H9 (cell line): ENCODE measurements around the gene SLC25A29. TPM values are rescaled to one million over a fixed set of nuclear protein-coding genes. Genes with fewer than 3 reads are reported as not detected.

Experiments used
- DNase-seq: peaks from one replicate; pipeline ENCODE4 v3.0.0-alpha.2; 2017
- H2AFZ ChIP-seq: one replicate; pipeline ENCODE4 v1.6.1; 2013; ENCODE audit warnings: mild to moderate bottlenecking, low read length, control low read depth, moderate library complexity
- H2AK5ac ChIP-seq: 2 replicates; pipeline ENCODE4 v1.6.1; 2013; ENCODE audit warnings: low read length, control low read depth, mixed read lengths; ENCODE audit not compliant: insufficient read length
- H2BK120ac ChIP-seq: one replicate; pipeline ENCODE4 v1.6.1; 2013; ENCODE audit warnings: low read depth, mild to moderate bottlenecking, low read length, control low read depth, inconsistent platforms; ENCODE audit not compliant: poor library complexity, severe bottlenecking
- H2BK12ac ChIP-seq: 2 replicates; pipeline ENCODE4 v1.6.1; 2013; ENCODE audit warnings: low read length, control low read depth, mixed read lengths, low read depth; ENCODE audit not compliant: insufficient read length
- H2BK15ac ChIP-seq: 2 replicates; pipeline ENCODE4 v1.6.1; 2013; ENCODE audit warnings: low read depth, low read length, control low read depth
- H2BK20ac ChIP-seq: one replicate; pipeline ENCODE4 v1.6.1; 2013; ENCODE audit warnings: low read depth, mild to moderate bottlenecking, low read length, control low read depth, inconsistent platforms; ENCODE audit not compliant: poor library complexity, severe bottlenecking
- H2BK5ac ChIP-seq: 2 replicates; pipeline ENCODE4 v1.6.1; 2013; ENCODE audit warnings: low read length, control low read depth, mixed read lengths; ENCODE audit not compliant: insufficient read length
- H3K14ac ChIP-seq: 2 replicates; pipeline ENCODE4 v1.6.1; 2013; ENCODE audit warnings: low read length, control low read depth; ENCODE audit not compliant: insufficient read depth
- H3K18ac ChIP-seq: 2 replicates; pipeline ENCODE4 v1.6.1; 2013; ENCODE audit warnings: low read depth, mild to moderate bottlenecking, mixed read lengths, low read length, control low read depth; ENCODE audit not compliant: insufficient read length
- H3K23ac ChIP-seq: 2 replicates; pipeline ENCODE4 v1.6.1; 2013; ENCODE audit warnings: low read length, control low read depth, mixed read lengths, low read depth; ENCODE audit not compliant: insufficient read length
- H3K23me2 ChIP-seq: 2 replicates; pipeline ENCODE4 v1.6.1; 2013; ENCODE audit warnings: low read depth, mild to moderate bottlenecking, mixed read lengths, low read length, control low read depth; ENCODE audit not compliant: insufficient read length, poor library complexity, severe bottlenecking
- H3K27ac ChIP-seq: 2 replicates; pipeline ENCODE4 v1.5.1; 2013; ENCODE audit warnings: low read length, control low read depth, mixed read lengths, low read depth; ENCODE audit not compliant: insufficient read length
- H3K27me3 ChIP-seq: 2 replicates; pipeline ENCODE4 v1.6.1; 2013; ENCODE audit warnings: low read length, control low read depth, inconsistent platforms; ENCODE audit not compliant: insufficient read depth
- H3K4ac ChIP-seq: 2 replicates; pipeline ENCODE4 v1.6.1; 2013; ENCODE audit warnings: low read depth, mild to moderate bottlenecking, control low read depth, inconsistent platforms, low read length, moderate library complexity
- H3K4me1 ChIP-seq: 2 replicates; pipeline ENCODE4 v1.6.1; 2013; ENCODE audit warnings: low read length, control low read depth, inconsistent platforms; ENCODE audit not compliant: insufficient read depth
- H3K4me2 ChIP-seq: 2 replicates; pipeline ENCODE4 v1.6.1; 2013; ENCODE audit warnings: low read length, control low read depth, mixed read lengths; ENCODE audit not compliant: insufficient read length, insufficient read depth
- H3K56ac ChIP-seq: 2 replicates; pipeline ENCODE4 v1.6.1; 2013; ENCODE audit warnings: low read depth, mild to moderate bottlenecking, mixed read lengths, low read length, control low read depth; ENCODE audit not compliant: insufficient read length
- H3K79me1 ChIP-seq: 2 replicates; pipeline ENCODE4 v1.6.1; 2013; ENCODE audit warnings: low read depth, mild to moderate bottlenecking, moderate library complexity, low read length, control low read depth, inconsistent platforms; ENCODE audit not compliant: insufficient read depth, poor library complexity, severe bottlenecking
- H3K79me2 ChIP-seq: 2 replicates; pipeline ENCODE4 v1.6.1; 2013; ENCODE audit warnings: low read length, control low read depth, inconsistent platforms; ENCODE audit not compliant: insufficient read depth
- H3K9ac ChIP-seq: 2 replicates; pipeline ENCODE4 v1.6.1; 2013; ENCODE audit warnings: low read length, control low read depth, mixed read lengths; ENCODE audit not compliant: insufficient read length; ENCODE audit errors: extremely low read depth
- H3K9me3 ChIP-seq: one replicate; pipeline ENCODE4 v1.6.1; 2013; ENCODE audit warnings: low read depth, low read length, inconsistent platforms; ENCODE audit not compliant: control insufficient read depth
- H3T11ph ChIP-seq: one replicate; pipeline ENCODE4 v1.6.1; 2013; ENCODE audit warnings: mild to moderate bottlenecking, low read length, control low read depth, inconsistent platforms
- H4K20me1 ChIP-seq: one replicate; pipeline ENCODE4 v1.6.1; 2013; ENCODE audit not compliant: control insufficient read depth, insufficient read length, insufficient read depth
- H4K5ac ChIP-seq: 2 replicates; pipeline ENCODE4 v1.6.1; 2013; ENCODE audit warnings: low read depth, mild to moderate bottlenecking, mixed read lengths, low read length, control low read depth; ENCODE audit not compliant: insufficient read length
- H4K8ac ChIP-seq: replicated peaks from 2 replicates; pipeline ENCODE4 v1.6.1; 2013; ENCODE audit warnings: low read length, control low read depth, mixed read lengths, low read depth; ENCODE audit not compliant: insufficient read length
- H4K91ac ChIP-seq: 2 replicates; pipeline ENCODE4 v1.6.1; 2013; ENCODE audit warnings: low read depth, mild to moderate bottlenecking, moderate library complexity, mixed read lengths, low read length, control low read depth; ENCODE audit not compliant: insufficient read length
- H3K27ac Mint-ChIP-seq, 3 experiments: 2 replicates in 2 of 3; 3 replicates in 1 of 3; pipeline ENCODE4 v1.8.0; 2020 to 2021; ENCODE audit warnings: mixed read lengths in 3 of 3, mild to moderate bottlenecking in 1 of 3, moderate library complexity in 1 of 3
- H3K27me3 Mint-ChIP-seq: 2 replicates; pipeline ENCODE4 v1.8.0; 2021; ENCODE audit warnings: low read depth, mild to moderate bottlenecking, moderate library complexity, mixed read lengths
- H3K36me3 Mint-ChIP-seq, 3 experiments: 2 replicates in 2 of 3; 3 replicates in 1 of 3; pipeline ENCODE4 v1.8.0; 2020 to 2021; ENCODE audit warnings: low read depth in 3 of 3, mixed read lengths in 3 of 3; ENCODE audit not compliant: insufficient read depth in 1 of 3
- H3K4me1 Mint-ChIP-seq, 2 experiments: 2 replicates each; pipeline ENCODE4 v1.8.0; 2020; ENCODE audit warnings: mixed read lengths in 2 of 2
- H3K4me3 Mint-ChIP-seq, 2 experiments: 2 replicates in 1 of 2; 3 replicates in 1 of 2; pipeline ENCODE4 v1.8.0; 2020 to 2021; ENCODE audit warnings: mild to moderate bottlenecking in 2 of 2, mixed read lengths in 2 of 2, moderate library complexity in 1 of 2
- H3K9me3 Mint-ChIP-seq, 2 experiments: 2 replicates in 1 of 2; 3 replicates in 1 of 2; pipeline ENCODE4 v1.8.0; 2020; ENCODE audit warnings: mild to moderate bottlenecking in 2 of 2, mixed read lengths in 2 of 2, moderate library complexity in 1 of 2
- WGBS: extraction: QIAGEN DNeasy Blood & Tissue Kit; methylation state at CpG from one replicate; pipeline ENCODE4 v1.1.7; 2013; ENCODE audit warnings: missing lambda C conversion rate, low lambda C conversion rate, mixed read lengths; ENCODE audit not compliant: insufficient read length; ENCODE audit errors: extremely low coverage; 5-methylcytosine and 5-hydroxymethylcytosine counted together
- total RNA-seq: library from RNA; stranded (reverse); gene quantifications from 2 replicates; pipeline ENCODE4 v1.2.1, GENCODE V29; 2021
- TF ChIP-seq, protein P1 (sequence below): fragments of 200-600 bp; sonication (generic); conservative IDR thresholded peaks from 3 replicates; pipeline ENCODE4 v1.8.0; 2021; ENCODE audit warnings: antibody characterized with exemption, mild to moderate bottlenecking

SLC25A29 gene
- total RNA-seq, 1 experiment from 2014 or later, result 175 TPM

DNA sequence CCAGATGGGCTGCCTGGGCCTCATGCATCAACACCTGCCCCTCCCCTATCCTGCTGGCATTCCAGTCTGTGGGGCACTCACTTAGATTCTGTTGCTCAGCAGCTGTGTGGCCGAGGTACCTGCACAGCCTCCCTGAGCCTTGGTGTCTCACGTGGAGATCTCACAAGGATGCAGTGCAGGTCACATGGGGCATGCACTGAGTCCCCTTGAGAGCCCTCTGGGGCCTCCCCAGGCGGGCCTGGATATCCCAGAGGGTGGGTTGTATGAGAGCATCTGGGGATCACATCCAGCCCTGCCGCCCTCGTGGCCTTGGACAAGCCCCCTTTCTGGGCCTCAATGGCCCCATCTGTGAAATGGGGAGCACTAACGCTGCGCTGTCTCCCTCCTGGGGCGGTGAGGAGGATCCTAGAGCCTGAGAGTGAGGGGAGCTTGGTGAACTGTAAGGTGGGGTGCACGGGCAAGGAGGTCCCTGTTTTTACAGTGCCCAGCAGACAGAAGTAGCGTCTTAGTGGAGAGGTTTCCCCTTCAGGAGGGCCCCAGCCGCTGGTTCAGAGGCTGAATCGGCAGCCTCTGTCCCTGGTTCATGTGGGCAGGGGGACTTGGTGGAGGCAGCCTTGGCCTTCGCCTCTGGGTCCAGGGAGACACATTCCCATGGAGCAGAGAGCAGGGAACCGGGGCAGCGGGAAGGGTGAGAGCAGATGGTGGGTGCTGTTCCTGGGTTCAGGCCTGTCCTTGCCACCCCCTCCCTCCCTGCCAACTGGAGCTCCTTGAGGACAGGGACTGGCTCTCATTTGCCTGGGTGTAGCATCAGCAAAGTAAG lies 16.1 kb upstream of the SLC25A29 start:
- H3K27ac Mint-ChIP-seq, result no peak overlapping the region
- H2BK15ac ChIP-seq, result no peak overlapping the region
- no peak for DNase-seq
- H3K9me3 ChIP-seq, result no peaks in the 10 kb centered on the region
- no peaks in the 10 kb centered on the region for H3K4me1 ChIP-seq
- no peak overlapping the region for H3K56ac ChIP-seq
- H3K23ac ChIP-seq, result no peak overlapping the region
- no peak overlapping the region for H2BK12ac ChIP-seq
- H3K36me3 Mint-ChIP-seq, result no peaks in the 10 kb centered on the region
- no CpG with 5 or more reads among the region's 15 CpGs for WGBS
- no peak overlapping the region for H3K4me3 Mint-ChIP-seq
- no peak overlapping the region for H3K4ac ChIP-seq
- H3K14ac ChIP-seq, result no peak overlapping the region
- H3K27me3 ChIP-seq, result no peaks in the 10 kb centered on the region
- H3K9ac ChIP-seq, result no peak overlapping the region
- H2AFZ ChIP-seq, result no peak overlapping the region
- no peak overlapping the region for H2BK120ac ChIP-seq
- no peak overlapping the region for H2BK5ac ChIP-seq
- H2AK5ac ChIP-seq, result no peak overlapping the region
- H3K9me3 Mint-ChIP-seq, result no peaks in the 10 kb centered on the region; a peak in 1 of 5 replicates
- H3K27ac ChIP-seq, result no peak overlapping the region
- no peak overlapping the region for H4K91ac ChIP-seq
- H3K18ac ChIP-seq, result no peak overlapping the region
- H3K27me3 Mint-ChIP-seq, result peaks cover 1% of the 10 kb centered on the region
- no peaks in the 10 kb centered on the region for H3K23me2 ChIP-seq
- no peaks in the 10 kb centered on the region for H4K20me1 ChIP-seq
- H4K5ac ChIP-seq, result no peak overlapping the region
- TF ChIP-seq, protein P1, sequence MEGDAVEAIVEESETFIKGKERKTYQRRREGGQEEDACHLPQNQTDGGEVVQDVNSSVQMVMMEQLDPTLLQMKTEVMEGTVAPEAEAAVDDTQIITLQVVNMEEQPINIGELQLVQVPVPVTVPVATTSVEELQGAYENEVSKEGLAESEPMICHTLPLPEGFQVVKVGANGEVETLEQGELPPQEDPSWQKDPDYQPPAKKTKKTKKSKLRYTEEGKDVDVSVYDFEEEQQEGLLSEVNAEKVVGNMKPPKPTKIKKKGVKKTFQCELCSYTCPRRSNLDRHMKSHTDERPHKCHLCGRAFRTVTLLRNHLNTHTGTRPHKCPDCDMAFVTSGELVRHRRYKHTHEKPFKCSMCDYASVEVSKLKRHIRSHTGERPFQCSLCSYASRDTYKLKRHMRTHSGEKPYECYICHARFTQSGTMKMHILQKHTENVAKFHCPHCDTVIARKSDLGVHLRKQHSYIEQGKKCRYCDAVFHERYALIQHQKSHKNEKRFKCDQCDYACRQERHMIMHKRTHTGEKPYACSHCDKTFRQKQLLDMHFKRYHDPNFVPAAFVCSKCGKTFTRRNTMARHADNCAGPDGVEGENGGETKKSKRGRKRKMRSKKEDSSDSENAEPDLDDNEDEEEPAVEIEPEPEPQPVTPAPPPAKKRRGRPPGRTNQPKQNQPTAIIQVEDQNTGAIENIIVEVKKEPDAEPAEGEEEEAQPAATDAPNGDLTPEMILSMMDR, result no peak
- no peak overlapping the region for H3T11ph ChIP-seq
- H3K79me1 ChIP-seq, result no peaks in the 10 kb centered on the region
- no peak overlapping the region for H3K4me2 ChIP-seq
- no peaks in the 10 kb centered on the region for H3K79me2 ChIP-seq
- H2BK20ac ChIP-seq, result no peak overlapping the region
- H3K4me1 Mint-ChIP-seq, result peaks cover 9 to 12% of the 10 kb centered on the region in 2 experiments; a peak in 3 of 4 replicates
- H4K8ac ChIP-seq, result no peak overlapping the region
